ENCODE data around the gene HECW1. TPM values are rescaled to one million over a fixed set of nuclear protein-coding genes. Genes with fewer than 3 reads are reported as not detected.

HECW1 gene
- polyA plus RNA-seq, 1 donor from 2014 or later: not detected

GRCh38 chr7:43148161-43148731, 35.8 kb downstream of the HECW1 start:
- Mint-ChIP-seq H3K36me3 (peaks cover 1% of the 10 kb centered on the region), H3K4me3 (no peak overlapping the region), H3K27ac (no peak overlapping the region), H3K9me3 (no peaks in the 10 kb centered on the region), H3K4me1 (no peaks in the 10 kb centered on the region), H3K27me3 (peaks cover 6% of the 10 kb centered on the region)

- Mint-ChIP-seq H3K27me3 (peaks cover 3% of the 10 kb centered on the region), H3K27ac (no peak overlapping the region), H3K9me3 (no peaks in the 10 kb centered on the region), H3K4me1 (no peaks in the 10 kb centered on the region), H3K36me3 (peaks cover 1% of the 10 kb centered on the region), H3K4me3 (no peak overlapping the region)
Observed at GRCh38 chr7:43151076-43151475, 38.6 kb downstream of the HECW1 start.

GRCh38 chr7:43152696-43153095, 40.2 kb downstream of the HECW1 start:
- H3K4me3 Mint-ChIP-seq: no peak overlapping the region
- H3K36me3 Mint-ChIP-seq: peaks cover 1% of the 10 kb centered on the region
- no peaks in the 10 kb centered on the region for H3K9me3 Mint-ChIP-seq
- H3K27me3 Mint-ChIP-seq: peaks cover under 1% of the 10 kb centered on the region
- no peaks in the 10 kb centered on the region for H3K4me1 Mint-ChIP-seq
- H3K27ac Mint-ChIP-seq: no peak overlapping the region

- Mint-ChIP-seq H3K36me3 (peaks cover 1% of the 10 kb centered on the region), H3K4me3 (no peak overlapping the region), H3K9me3 (no peaks in the 10 kb centered on the region), H3K27me3 (no peaks in the 10 kb centered on the region), H3K27ac (no peak overlapping the region), H3K4me1 (no peaks in the 10 kb centered on the region)
Observed at GRCh38 chr7:43155636-43156035, 43.2 kb downstream of the HECW1 start.

GRCh38 chr7:43163885-43164284, 51.4 kb downstream of the HECW1 start:
- Mint-ChIP-seq H3K9me3 (no peaks in the 10 kb centered on the region), H3K4me1 (no peaks in the 10 kb centered on the region), H3K27ac (no peak overlapping the region), H3K36me3 (no peaks in the 10 kb centered on the region), H3K27me3 (no peaks in the 10 kb centered on the region), H3K4me3 (no peak overlapping the region)

- no peak overlapping the region for H3K27ac Mint-ChIP-seq
- H3K4me3 Mint-ChIP-seq: no peak overlapping the region
- no peaks in the 10 kb centered on the region for H3K36me3 Mint-ChIP-seq
- H3K27me3 Mint-ChIP-seq: no peaks in the 10 kb centered on the region
- H3K4me1 Mint-ChIP-seq: no peaks in the 10 kb centered on the region
- H3K9me3 Mint-ChIP-seq: no peaks in the 10 kb centered on the region
Observed at GRCh38 chr7:43164757-43165156, 52.3 kb downstream of the HECW1 start.

- Mint-ChIP-seq H3K27ac (no peak overlapping the region), H3K4me1 (no peaks in the 10 kb centered on the region), H3K36me3 (no peaks in the 10 kb centered on the region), H3K27me3 (no peaks in the 10 kb centered on the region), H3K4me3 (no peak overlapping the region), H3K9me3 (no peaks in the 10 kb centered on the region)
Observed at GRCh38 chr7:43166686-43167085, 54.2 kb downstream of the HECW1 start.

- Mint-ChIP-seq H3K36me3 (no peaks in the 10 kb centered on the region), H3K27me3 (no peaks in the 10 kb centered on the region), H3K4me1 (no peaks in the 10 kb centered on the region), H3K9me3 (no peaks in the 10 kb centered on the region), H3K4me3 (no peak overlapping the region), H3K27ac (no peak overlapping the region)
Observed at GRCh38 chr7:43169076-43169475, 56.6 kb downstream of the HECW1 start.

- H3K27me3 Mint-ChIP-seq: no peaks in the 10 kb centered on the region
- H3K27ac Mint-ChIP-seq: no peak overlapping the region
- H3K9me3 Mint-ChIP-seq: no peaks in the 10 kb centered on the region
- H3K4me1 Mint-ChIP-seq: no peaks in the 10 kb centered on the region
- H3K4me3 Mint-ChIP-seq: no peak overlapping the region
- H3K36me3 Mint-ChIP-seq: no peaks in the 10 kb centered on the region
Observed at GRCh38 chr7:43170571-43170970, 58.1 kb downstream of the HECW1 start.

- Mint-ChIP-seq H3K4me3 (no peak overlapping the region), H3K9me3 (no peaks in the 10 kb centered on the region), H3K4me1 (no peaks in the 10 kb centered on the region)
Observed at GRCh38 chr7:43175570-43176200, 63.2 kb downstream of the HECW1 start.

GRCh38 chr7:43179393-43179792, 66.9 kb downstream of the HECW1 start:
- H3K9me3 Mint-ChIP-seq: peaks cover 0 to 3% (median 0%) of the 10 kb centered on the region in 3 donors
- no peaks in the 10 kb centered on the region for H3K36me3 Mint-ChIP-seq
- H3K27me3 Mint-ChIP-seq: no peaks in the 10 kb centered on the region
- H3K27ac Mint-ChIP-seq: no peak overlapping the region
- H3K4me3 Mint-ChIP-seq: no peak overlapping the region
- H3K4me1 Mint-ChIP-seq: no peaks in the 10 kb centered on the region

More at GRCh38 chr7:43175570-43176200, 63.2 kb downstream of the HECW1 start:
- Mint-ChIP-seq H3K27me3 (no peaks in the 10 kb centered on the region), H3K27ac (no peak overlapping the region), H3K36me3 (no peaks in the 10 kb centered on the region)

GRCh38 chr7:43192806-43193460, 80.5 kb downstream of the HECW1 start:
- Mint-ChIP-seq H3K4me1 (no peaks in the 10 kb centered on the region), H3K27me3 (peaks cover 3% of the 10 kb centered on the region), H3K4me3 (no peak overlapping the region), H3K36me3 (peaks cover 3% of the 10 kb centered on the region), H3K27ac (no peak overlapping the region), H3K9me3 (no peaks in the 10 kb centered on the region)

GRCh38 chr7:43193893-43194292, 81.4 kb downstream of the HECW1 start:
- no peak overlapping the region for H3K4me3 Mint-ChIP-seq
- H3K27ac Mint-ChIP-seq: no peak overlapping the region
- H3K9me3 Mint-ChIP-seq: no peaks in the 10 kb centered on the region
- H3K36me3 Mint-ChIP-seq: peaks cover 3% of the 10 kb centered on the region
- H3K27me3 Mint-ChIP-seq: peaks cover 1% of the 10 kb centered on the region
- H3K4me1 Mint-ChIP-seq: no peaks in the 10 kb centered on the region

GRCh38 chr7:43195256-43195655, 82.8 kb downstream of the HECW1 start:
- Mint-ChIP-seq H3K27me3 (peaks cover 3% of the 10 kb centered on the region), H3K36me3 (no peaks in the 10 kb centered on the region), H3K9me3 (no peaks in the 10 kb centered on the region), H3K4me3 (no peak overlapping the region), H3K4me1 (no peaks in the 10 kb centered on the region), H3K27ac (no peak overlapping the region)

- no peaks in the 10 kb centered on the region for H3K36me3 Mint-ChIP-seq
- no peaks in the 10 kb centered on the region for H3K9me3 Mint-ChIP-seq
- no peaks in the 10 kb centered on the region for H3K4me1 Mint-ChIP-seq
- peaks cover 3% of the 10 kb centered on the region for H3K27me3 Mint-ChIP-seq
- no peak overlapping the region for H3K4me3 Mint-ChIP-seq
- no peak overlapping the region for H3K27ac Mint-ChIP-seq
Observed at GRCh38 chr7:43195768-43196167, 83.3 kb downstream of the HECW1 start.

GRCh38 chr7:43196379-43196778, 83.9 kb downstream of the HECW1 start:
- Mint-ChIP-seq H3K9me3 (no peaks in the 10 kb centered on the region), H3K4me1 (no peaks in the 10 kb centered on the region), H3K27me3 (peaks cover 2% of the 10 kb centered on the region), H3K36me3 (no peaks in the 10 kb centered on the region), H3K4me3 (no peak overlapping the region), H3K27ac (no peak overlapping the region)
